Measurements from ENCODE around the gene SLX4IP.

Gene SLX4IP

DNA sequence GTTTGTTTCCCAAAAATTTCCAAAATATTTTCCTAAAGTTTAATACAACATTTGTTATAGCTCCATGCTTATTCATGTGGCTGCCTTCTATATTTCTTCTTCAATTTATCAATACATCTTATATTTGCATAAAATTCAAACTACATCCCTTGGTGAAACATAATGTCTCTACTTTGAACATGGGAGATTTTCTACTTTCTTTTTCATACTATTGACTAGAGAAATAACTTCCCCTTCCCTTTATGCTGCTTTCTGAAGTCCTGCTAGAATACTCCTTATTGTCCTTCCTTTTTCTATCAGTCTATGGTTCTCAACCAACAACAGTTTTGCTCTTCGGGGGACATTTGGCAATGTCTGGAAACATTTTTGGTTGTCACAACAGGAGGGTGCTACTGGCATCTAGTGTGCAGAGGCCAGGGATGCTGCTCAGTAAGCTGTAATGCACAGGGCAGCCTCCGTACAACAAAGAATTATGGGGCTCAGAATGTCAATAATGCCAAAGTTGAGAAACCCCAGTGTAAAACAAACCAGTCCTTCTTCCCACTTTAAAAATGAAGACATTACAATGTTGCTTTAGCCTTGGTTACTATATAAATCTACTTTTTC, 31.0 kb upstream of the SLX4IP start:
- TF ChIP-seq POLR2AphosphoS5 (IDR thresholded peaks at IDR 0.05; ENCODE audit: low read depth): no peak
- TF ChIP-seq GABPA (IDR thresholded peaks at IDR 0.05; ENCODE audit: low read depth): no peak
- peak; percentile 14; the same call in 1 of the 2 replicates for TF ChIP-seq SPI1 (IDR thresholded peaks at IDR 0.05; ENCODE audit: borderline replicate concordance, low read depth)
- peak overlapping the region; percentile 46 for H3K27ac ChIP-seq (replicated peaks)
- DNase-seq (ENCODE audit: low read depth in 1 of 2, low spot score in 1 of 2): peak; percentile 20 to 60
- no peaks in the 10 kb centered on the region for H3K27me3 ChIP-seq (ENCODE audit: insufficient read depth, poor library complexity, severe bottlenecking)
- H3K4me3 ChIP-seq (replicated peaks; ENCODE audit: insufficient read depth, low read length): no peak overlapping the region

DNA sequence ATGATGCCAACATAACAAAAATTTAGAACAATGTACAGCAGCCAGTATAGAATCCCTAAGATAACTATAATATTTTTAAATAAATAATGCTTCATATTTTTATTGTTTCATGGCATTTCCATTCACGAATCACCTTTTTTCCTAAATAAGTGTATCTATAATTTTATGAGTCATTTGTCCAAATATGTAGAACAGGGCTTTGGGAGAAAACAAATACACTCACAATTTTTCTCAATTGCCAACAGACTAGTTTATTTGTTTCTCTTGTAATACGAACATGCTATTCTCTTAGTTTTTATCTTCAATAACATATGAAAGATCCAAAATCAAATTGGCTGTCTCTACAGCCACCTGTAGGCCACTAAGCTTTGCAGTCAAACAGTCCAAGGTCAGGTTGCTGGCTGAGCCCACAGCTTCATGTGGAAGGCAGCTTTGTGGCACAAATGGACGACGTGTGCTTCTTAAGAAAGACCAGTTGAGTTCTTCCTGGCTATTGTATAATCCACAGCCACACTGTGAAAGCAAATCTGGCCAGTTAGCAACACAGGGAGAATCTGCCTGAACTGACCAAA, 30.1 kb upstream of the SLX4IP start:
- TF ChIP-seq, protein P1, sequence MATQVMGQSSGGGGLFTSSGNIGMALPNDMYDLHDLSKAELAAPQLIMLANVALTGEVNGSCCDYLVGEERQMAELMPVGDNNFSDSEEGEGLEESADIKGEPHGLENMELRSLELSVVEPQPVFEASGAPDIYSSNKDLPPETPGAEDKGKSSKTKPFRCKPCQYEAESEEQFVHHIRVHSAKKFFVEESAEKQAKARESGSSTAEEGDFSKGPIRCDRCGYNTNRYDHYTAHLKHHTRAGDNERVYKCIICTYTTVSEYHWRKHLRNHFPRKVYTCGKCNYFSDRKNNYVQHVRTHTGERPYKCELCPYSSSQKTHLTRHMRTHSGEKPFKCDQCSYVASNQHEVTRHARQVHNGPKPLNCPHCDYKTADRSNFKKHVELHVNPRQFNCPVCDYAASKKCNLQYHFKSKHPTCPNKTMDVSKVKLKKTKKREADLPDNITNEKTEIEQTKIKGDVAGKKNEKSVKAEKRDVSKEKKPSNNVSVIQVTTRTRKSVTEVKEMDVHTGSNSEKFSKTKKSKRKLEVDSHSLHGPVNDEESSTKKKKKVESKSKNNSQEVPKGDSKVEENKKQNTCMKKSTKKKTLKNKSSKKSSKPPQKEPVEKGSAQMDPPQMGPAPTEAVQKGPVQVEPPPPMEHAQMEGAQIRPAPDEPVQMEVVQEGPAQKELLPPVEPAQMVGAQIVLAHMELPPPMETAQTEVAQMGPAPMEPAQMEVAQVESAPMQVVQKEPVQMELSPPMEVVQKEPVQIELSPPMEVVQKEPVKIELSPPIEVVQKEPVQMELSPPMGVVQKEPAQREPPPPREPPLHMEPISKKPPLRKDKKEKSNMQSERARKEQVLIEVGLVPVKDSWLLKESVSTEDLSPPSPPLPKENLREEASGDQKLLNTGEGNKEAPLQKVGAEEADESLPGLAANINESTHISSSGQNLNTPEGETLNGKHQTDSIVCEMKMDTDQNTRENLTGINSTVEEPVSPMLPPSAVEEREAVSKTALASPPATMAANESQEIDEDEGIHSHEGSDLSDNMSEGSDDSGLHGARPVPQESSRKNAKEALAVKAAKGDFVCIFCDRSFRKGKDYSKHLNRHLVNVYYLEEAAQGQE (IDR thresholded peaks at IDR 0.05; ENCODE audit: insufficient replicate concordance, low read depth): no peak
- TF ChIP-seq POLR2AphosphoS5 (IDR thresholded peaks at IDR 0.05; ENCODE audit: low read depth) (no peak), GABPA (IDR thresholded peaks at IDR 0.05; ENCODE audit: low read depth) (no peak), SPI1 (IDR thresholded peaks at IDR 0.05; ENCODE audit: borderline replicate concordance, low read depth) (no peak)
- TF ChIP-seq, protein P2, sequence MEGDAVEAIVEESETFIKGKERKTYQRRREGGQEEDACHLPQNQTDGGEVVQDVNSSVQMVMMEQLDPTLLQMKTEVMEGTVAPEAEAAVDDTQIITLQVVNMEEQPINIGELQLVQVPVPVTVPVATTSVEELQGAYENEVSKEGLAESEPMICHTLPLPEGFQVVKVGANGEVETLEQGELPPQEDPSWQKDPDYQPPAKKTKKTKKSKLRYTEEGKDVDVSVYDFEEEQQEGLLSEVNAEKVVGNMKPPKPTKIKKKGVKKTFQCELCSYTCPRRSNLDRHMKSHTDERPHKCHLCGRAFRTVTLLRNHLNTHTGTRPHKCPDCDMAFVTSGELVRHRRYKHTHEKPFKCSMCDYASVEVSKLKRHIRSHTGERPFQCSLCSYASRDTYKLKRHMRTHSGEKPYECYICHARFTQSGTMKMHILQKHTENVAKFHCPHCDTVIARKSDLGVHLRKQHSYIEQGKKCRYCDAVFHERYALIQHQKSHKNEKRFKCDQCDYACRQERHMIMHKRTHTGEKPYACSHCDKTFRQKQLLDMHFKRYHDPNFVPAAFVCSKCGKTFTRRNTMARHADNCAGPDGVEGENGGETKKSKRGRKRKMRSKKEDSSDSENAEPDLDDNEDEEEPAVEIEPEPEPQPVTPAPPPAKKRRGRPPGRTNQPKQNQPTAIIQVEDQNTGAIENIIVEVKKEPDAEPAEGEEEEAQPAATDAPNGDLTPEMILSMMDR (IDR thresholded peaks at IDR 0.05; ENCODE audit: insufficient read depth, low read length): no peak
- no peaks in the 10 kb centered on the region for H3K27me3 ChIP-seq (ENCODE audit: insufficient read depth, poor library complexity, severe bottlenecking)
- no peak overlapping the region for H3K4me3 ChIP-seq (replicated peaks; ENCODE audit: insufficient read depth, low read length)
- no peak for DNase-seq (ENCODE audit: low read depth in 1 of 2, low spot score in 1 of 2)
- peak overlapping the region; percentile 46 for H3K27ac ChIP-seq (replicated peaks)

DNA sequence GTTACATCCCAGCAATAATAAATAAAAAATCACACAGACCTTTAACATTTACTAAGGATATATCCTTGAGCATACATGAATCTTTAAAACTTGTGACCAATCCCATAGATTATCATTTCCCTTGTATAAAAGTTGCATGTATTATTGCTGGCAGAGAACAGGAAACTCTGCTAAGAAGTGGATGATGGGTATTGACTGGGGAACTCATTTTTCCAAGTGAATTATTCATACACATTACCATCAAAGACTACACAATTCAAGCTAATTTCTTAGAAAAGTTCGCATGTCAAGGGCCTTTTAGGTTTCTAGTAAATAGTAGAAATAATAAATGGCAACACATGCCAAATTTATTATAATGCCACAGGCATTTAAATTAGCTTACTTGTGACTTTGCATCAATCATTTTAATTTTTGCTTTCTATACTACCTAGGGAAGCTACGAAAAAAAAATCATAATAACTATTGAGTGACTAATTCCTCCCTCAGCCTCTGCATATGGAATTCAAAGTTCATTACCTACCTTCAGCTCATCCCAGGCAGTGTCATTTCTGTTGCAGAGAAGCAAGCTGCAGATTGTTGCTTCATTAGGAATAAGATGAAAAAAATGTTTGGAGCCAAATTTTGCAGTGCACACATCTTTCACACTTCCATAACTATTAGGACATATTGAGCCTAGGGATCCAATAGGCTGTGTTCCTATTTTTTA, 26.8 kb upstream of the SLX4IP start:
- no peak overlapping the region for H3K27ac ChIP-seq (replicated peaks)
- no peaks in the 10 kb centered on the region for H3K27me3 ChIP-seq (ENCODE audit: insufficient read depth, poor library complexity, severe bottlenecking)
- DNase-seq (ENCODE audit: low read depth in 1 of 2, low spot score in 1 of 2): no peak
- no peak overlapping the region for H3K4me3 ChIP-seq (replicated peaks; ENCODE audit: insufficient read depth, low read length)
- no peak for TF ChIP-seq SPI1 (IDR thresholded peaks at IDR 0.05; ENCODE audit: borderline replicate concordance, low read depth)
- TF ChIP-seq, protein P1 (IDR thresholded peaks at IDR 0.05; ENCODE audit: insufficient replicate concordance, low read depth): no peak
- TF ChIP-seq POLR2AphosphoS5 (IDR thresholded peaks at IDR 0.05; ENCODE audit: low read depth): no peak
- no peak for TF ChIP-seq GABPA (IDR thresholded peaks at IDR 0.05; ENCODE audit: low read depth)
- TF ChIP-seq, protein P2 (IDR thresholded peaks at IDR 0.05; ENCODE audit: insufficient read depth, low read length): no peak

DNA sequence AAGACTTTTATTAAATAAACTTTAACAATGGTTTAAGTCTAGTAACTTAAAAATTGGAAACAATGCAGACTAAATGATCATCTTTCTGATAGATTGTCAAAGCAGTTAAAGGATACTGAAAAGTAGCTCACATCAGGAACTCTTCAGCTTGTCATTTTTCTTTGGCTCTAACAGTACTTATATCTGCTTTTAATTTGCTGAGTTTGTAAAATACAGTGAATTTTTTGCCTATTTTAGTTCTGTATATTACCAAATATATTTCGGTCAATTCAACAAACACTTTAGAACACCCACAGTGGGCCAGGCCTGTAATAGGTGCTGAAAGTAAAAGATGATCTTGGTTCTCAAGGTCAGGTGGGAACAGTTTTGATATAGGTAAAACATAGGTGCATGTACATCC, 23.4 kb upstream of the SLX4IP start:
- H3K27me3 ChIP-seq (ENCODE audit: insufficient read depth, poor library complexity, severe bottlenecking): no peaks in the 10 kb centered on the region
- H3K4me3 ChIP-seq (replicated peaks; ENCODE audit: insufficient read depth, low read length): no peak overlapping the region
- no peak overlapping the region for H3K27ac ChIP-seq (replicated peaks)
- DNase-seq (ENCODE audit: low read depth in 1 of 2, low spot score in 1 of 2): no peak
- TF ChIP-seq, protein P2 (IDR thresholded peaks at IDR 0.05; ENCODE audit: insufficient read depth, low read length): no peak
- TF ChIP-seq GABPA (IDR thresholded peaks at IDR 0.05; ENCODE audit: low read depth) (no peak), POLR2AphosphoS5 (IDR thresholded peaks at IDR 0.05; ENCODE audit: low read depth) (no peak), SPI1 (IDR thresholded peaks at IDR 0.05; ENCODE audit: borderline replicate concordance, low read depth) (no peak)
- TF ChIP-seq, protein P1 (IDR thresholded peaks at IDR 0.05; ENCODE audit: insufficient replicate concordance, low read depth): no peak
